HG03378 (cell line): ENCODE results near the gene PHAX.
A peak's percentile ranks its signal among the peaks of the same experiment; 100 is the strongest.
"Not testable (repeated sequence)": the region's sequence is repeated elsewhere in the genome, so short reads cannot be mapped to it uniquely, and the experiment has no call there.

ENCODE experiments used
- ATAC-seq: cut with Tn5 transposase; IDR thresholded peaks from one replicate; pipeline ENCODE4 v1.9.1; 2021; ENCODE audit warnings: mild to moderate bottlenecking, moderate library complexity; ENCODE audit not compliant: unreplicated experiment

The PHAX gene

DNA sequence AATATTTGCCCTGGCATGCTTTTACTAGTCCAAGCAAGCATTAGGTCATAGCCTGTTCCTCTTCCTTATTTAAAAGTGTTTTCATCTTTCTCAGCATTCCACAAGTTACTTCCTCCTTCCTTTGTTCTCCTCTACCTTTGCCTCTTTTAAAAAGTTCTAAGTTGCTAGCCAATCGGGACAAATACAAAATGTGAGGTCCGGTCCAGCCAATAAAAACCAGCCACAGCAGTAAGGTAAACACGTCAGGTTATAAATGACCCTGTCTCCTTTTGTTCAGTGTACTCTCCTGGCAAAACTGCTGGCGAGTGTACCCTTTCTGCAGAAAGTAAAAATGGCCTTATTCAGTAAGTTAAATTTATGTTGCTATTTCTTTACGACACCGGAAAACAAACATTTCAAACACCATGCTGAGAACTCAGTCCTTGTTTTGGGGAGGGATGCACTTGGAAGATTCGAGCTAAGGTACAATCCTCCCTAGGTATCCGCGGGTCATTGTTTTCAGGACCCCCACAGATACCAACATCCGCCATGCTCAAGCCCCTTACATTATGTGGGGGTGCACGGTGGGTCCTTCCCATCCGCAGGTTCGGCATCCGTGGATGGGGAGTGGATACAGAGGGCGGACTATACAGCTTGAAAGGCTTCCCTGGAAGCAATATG lies 646 bp upstream of the PHAX start:
- ATAC-seq, result not testable (repeated sequence)

DNA sequence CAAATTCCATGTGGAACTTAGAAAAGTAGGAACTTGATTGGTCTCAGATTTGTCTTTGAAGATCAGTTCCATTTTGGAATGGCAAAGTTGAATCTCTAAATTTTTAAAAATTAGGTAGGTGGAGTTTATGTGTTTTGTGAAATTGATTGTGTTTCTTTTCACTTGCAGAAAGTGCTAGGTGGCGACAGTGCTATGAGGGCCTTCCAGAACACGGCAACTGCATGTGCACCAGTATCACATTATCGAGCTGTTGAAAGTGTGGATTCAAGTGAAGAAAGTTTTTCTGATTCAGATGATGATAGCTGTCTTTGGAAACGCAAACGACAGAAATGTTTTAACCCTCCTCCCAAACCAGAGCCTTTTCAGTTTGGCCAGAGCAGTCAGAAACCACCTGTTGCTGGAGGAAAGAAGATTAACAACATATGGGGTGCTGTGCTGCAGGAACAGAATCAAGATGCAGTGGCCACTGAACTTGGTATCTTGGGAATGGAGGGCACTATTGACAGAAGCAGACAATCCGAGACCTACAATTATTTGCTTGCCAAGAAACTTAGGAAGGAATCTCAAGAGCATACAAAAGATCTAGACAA lies 2.8 kb downstream of the PHAX start:
- ATAC-seq, result no peak

DNA sequence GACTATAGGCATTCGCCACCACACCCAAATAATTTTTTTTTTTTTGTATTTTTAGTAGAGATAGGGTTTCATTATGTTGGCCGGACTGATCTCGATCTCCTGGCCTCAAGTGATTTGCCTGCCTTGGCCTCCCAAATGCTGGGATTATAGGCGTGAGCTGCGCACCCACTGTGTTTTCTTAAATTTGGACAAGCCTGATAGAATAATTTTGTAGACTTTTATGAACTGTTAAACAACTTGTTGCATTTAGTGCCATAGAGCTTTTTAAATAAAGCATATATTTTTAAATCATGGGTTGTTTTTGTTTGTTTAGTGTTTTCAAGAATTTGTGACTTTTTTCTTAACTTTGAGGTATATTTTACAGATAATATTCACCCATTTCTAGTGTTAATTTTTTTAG lies 4.8 kb downstream of the PHAX start:
- no peak for ATAC-seq

DNA sequence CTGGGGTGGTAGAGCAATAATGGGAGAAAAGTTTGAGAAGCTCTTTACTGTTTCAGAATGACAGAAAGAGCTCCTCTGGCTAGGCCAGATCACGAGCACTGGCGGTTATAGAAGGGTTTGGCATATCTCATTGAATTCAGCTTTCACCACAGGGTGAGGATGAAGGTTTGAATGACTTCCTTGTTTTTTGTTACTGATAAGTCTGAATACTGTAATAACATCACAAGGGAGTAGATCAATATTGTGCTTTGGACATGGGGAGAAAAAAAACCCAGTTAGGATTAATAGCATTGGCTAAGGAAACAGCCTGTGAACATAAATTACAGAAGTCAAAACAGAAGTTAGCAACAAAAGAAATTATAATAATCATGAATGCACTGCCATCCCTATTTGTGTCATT lies 9.4 kb downstream of the PHAX start:
- ATAC-seq, result no peak

DNA sequence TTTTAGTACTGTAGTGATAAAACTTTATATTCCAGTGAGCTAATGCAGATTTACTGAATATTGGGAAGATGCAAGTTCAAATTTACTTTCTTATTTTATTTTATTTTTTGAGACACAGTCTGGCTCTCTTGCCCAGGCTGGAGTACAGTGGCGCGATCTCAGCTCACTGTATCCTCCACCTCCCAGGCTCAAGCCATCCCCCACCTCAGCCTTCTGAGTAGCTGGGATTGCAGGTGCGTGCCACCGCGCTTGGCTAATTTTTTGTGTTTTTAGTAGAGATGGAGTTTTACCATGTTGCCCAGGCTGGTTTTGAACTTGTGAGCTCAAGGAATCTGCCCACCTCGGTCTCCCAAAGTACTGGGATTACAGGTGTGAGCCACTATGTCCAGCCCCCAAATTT lies 9.9 kb downstream of the PHAX start:
- no peak for ATAC-seq

DNA sequence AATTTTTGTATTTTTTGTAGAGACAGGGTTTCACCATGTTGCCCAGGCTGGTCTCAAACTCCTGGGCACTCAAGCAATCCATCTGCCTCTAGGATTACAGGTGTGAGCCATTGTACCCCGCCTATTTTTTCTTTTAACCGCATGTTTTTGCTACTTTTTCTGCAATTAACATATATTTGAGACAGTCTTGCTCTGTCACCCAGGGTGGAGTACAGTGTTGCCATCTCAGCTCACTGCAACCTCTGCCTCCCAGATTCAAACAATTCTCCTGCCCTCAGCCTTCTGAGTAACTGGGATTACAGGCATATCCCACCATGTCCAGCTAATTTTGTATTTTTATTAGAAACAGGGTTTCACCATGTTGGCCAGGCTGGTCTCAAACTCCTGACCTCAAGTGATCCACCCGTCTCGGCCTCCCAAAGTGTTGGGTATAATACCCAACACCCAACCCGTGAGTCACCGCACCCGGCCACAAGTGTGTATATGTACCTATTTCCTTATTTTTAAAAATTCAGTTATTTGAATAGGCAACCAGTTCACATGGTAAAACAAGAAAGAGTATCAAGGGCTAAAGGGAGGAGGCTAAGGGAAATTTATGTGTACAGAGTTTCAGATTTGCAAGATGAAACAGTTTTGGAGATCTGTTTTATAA lies 13.3 kb downstream of the PHAX start:
- ATAC-seq, result no peak

DNA sequence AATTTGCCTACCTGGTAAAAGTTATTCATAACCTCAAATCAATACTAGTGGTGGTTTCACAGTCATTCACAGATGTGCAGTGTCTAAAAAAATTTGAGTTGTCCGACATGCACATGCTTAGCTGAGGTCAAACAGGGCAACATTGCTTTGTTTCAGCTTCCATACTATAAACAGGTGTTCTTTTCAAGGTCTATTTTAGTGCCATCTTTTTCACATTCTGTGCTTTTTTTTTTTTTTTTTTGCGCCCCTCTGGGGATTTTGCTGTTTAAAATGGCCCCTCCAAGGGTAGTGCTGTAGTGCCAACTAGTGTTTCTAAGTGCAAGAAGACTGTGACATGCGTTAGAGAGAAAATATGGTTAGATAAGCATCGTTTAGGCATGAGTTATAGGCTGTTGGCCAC lies 14.5 kb downstream of the PHAX start:
- ATAC-seq, result peak; percentile 93

DNA sequence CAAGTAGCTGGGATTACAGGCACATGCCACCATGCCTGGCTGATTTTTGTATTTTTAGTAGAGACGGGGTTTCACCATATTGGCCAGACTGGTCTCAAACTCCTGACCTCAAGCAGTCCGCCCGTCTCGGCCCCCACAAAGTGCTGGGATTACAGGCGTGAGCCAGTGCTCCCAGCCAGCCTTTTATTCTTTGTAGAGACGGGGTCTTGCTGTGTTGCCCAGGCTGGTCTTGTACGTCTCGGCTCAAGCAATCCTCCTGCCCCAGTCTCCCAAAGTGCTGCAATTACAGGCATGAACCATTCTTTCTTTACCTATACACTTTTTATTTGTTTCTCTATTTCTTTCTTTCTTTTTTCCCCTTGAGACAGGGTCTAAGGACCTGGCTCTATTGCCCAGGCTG lies 16.9 kb downstream of the PHAX start:
- ATAC-seq, result not testable (repeated sequence)

DNA sequence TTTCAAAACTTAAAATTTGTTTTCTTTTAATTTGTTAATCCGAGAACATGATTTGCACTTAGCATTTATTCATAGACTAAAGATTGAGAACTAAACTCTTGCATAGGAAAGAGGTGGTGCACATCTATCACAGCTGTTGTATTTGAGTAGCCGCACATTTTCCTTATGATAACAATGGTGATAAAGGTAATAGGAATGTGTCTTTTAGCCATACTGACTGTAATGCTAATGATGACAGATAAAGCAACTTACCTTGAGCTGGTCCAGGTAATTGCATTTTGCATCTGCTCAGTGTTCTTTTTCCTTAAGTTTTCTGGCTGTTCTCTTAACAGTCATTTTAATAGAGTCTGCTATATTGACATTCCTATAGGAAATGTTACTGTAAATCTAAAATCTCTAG lies 19.0 kb downstream of the PHAX start:
- no peak for ATAC-seq

DNA sequence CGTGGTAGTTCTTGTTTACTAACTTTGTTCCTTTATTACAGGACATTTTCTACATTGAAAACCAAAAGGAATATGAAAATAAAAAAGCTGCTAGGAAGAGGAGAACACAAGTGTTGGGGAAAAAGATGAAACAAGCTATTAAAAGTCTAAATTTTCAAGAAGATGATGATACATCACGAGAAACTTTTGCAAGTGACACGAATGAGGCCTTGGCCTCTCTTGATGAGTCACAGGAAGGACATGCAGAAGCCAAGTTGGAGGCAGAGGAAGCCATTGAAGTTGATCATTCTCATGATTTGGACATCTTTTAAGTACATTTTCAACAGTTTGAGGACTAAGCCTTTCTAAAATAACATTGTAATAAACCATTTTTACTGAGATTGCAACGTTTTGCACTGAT lies 23.8 kb downstream of the PHAX start:
- no peak for ATAC-seq

DNA sequence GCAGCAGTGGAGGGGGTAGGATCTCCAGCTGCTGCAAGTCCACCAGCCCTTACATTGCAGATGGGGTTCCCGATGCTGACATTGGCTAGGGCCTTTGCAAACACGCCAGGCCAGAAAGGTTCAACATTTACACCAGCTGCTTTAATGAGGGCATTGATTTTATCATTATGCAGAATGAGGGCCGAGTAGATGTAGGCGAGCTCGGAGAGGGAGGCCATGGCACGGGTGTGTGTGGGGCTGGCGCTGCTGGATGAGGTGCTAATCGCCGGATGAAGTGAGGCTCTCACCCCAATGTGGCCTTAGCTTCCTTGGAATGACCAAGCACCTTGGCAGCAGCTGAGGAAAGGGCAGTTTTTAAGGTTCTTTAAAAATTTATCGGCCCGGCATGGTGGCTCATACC lies 27.4 kb downstream of the PHAX start:
- no peak for ATAC-seq

DNA sequence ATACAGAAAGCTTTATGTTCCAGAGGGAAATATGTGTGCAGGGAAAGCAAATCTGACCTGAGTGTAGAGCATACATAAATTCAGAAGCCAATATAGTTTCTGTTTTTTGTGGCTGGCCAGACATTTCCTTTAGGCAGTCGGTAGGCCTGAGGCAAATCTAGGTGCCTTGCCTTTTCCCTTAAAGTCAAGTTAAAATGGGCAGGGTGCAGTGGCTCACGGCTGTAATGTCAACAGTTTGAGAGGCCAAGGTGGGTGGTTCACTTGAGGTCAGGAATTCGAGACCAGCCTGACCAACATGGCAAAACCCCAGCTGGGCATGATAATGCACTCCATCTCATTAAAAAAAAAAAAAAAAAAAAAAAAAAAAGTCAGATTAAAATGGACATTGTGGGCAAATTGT lies 31.2 kb downstream of the PHAX start:
- ATAC-seq, result no peak

DNA sequence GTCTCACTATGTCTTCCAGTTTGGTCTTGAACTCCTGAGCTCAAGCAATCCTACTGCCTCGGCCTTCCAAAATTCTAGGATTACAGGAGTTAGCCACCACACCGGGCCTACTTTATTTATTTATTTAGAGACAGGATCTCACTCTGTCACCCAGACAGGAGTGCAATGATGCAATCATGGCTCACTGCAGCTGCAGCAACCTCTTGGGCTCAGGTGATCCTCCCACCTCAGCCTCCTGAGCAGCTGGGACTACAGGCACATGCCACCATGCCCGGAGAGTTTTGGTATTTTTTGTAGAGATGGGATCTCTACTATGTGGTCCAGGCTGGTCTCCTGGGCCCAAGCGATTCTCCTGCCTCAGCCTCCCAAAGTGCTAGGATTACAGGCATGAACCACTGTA lies 32.8 kb downstream of the PHAX start:
- ATAC-seq, result no peak

DNA sequence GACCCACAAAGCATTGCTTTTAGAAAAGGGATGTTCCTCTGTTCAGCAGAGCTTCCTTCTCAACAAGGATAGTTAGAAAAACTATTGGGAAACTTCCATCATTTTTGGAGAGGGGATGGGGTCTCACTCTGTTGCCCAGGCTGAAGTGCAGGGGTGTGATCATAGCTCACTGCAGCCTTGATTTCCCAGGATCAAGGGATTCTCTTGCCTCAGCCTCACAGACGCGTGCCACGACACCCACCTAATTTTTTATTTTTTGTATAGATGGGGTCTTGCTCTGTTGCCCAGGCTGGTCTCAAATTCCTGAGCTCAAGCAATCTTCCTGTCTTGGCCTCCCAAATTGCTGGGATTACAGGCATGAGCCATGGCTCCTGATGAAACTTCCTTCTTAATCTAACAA lies 34.8 kb downstream of the PHAX start:
- no peak for ATAC-seq

DNA sequence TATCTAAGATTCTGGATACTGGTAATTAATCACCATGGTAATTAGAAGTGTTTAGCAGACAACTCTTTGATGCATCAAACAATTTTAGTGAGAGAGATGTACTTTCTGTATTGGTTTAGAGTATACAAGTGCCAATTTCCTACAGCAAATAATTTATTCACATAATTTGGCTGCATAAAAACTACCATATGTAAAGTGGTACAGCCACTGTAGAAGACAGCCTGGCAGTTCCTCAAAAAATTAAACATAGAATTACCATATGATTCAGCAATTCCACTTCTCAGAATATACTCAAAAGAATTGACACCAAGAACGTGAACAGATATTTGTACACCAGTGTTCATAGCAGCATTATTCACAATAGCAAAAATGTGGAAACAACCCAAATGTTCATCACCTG lies 36.2 kb downstream of the PHAX start:
- ATAC-seq, result no peak

DNA sequence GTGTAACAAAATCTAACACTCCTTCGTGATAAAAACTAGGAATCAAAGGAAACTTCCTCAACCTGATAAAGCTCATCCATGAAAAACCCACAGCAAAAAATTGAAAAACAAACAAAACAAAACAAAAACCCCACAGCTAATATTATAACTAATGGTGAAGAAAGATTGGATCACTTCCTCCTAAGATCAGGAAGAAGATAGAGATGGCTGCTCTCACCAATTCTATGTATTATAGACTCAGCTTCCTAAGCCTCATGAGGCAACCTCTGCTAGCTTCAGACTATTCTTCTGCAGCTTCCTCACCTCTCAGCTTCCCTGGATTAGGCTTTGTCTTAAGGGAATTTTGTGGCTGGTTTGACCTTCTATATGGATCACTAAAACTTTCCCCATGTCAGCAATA lies 40.1 kb downstream of the PHAX start:
- ATAC-seq, result peak; percentile 9

DNA sequence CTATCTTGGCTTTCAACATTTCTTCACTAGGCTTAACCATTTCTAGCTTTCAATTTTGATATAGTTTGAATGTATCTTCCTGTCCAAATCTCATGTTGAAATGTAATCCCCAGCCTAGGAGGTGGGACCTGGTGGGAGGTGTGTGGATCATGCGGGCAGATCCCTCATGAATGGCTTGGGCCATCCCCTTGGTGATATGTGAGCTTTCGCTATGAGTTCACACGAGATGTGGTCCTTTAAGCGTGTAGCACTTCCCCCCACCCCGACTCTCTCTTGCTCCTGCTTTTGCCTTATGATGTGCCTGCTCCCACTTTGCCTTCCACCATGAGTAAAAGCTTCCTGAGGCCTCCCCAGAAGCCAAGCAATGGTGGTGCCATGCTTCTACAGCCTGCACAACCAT lies 40.6 kb downstream of the PHAX start:
- ATAC-seq, result peak; percentile 50

DNA sequence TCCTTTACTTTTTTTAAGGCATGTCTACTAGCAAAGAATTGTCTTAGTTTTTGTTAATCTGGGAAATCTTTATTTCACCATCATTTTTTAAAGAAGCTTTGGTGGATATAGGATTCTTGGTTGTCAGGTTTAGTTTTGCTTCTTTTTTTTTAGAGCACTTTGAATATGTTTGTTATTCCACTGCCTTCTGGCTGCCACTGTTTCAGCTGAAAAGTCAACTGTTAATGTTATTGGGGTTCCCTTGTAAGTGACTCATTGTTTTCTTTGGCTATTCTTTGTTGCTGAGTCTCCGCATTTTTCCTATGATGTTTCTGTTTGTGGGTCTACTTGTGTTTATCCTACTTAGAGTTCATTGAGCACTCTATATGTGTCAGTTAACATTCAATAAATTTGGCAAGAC lies 44.4 kb downstream of the PHAX start:
- ATAC-seq, result no peak

DNA sequence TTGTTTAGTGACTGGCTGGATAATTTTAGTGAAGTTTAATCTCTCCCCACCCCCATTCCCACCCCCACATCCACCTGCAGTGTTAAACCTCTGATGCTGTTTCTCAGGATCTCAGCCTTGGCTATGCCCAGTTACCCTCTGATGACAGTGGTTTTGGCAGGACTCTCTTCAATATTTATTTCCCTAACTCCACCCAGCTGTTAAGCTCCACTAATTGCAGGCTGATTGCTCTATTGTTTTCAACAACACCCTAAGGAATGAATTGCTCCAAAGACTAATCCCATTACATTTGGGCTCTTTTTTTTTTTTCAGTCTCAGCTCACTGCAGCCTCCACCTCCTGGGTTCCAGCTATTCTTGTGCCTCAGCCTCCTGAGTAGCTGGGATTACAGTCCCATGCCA lies 46.3 kb downstream of the PHAX start:
- ATAC-seq, result no peak

DNA sequence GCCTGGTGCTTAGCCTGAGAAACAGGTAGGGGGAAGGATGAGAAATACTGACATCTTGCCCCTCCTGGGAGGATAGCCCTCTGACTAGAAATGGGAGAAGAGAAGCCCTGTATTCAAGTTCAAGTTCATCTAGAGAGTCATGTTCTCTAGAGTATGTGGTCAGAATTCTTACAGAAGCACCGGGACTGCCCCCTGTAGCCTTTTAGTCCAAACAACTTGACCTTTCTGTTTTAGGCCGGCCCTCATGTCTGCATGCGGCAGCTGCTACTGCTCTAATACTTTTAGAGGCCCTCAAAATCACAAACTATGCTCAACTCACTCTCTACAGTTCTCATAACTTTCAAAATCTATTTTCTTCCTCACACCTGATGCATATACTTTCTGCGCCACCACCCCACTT lies 47.7 kb downstream of the PHAX start:
- ATAC-seq, result no peak

DNA sequence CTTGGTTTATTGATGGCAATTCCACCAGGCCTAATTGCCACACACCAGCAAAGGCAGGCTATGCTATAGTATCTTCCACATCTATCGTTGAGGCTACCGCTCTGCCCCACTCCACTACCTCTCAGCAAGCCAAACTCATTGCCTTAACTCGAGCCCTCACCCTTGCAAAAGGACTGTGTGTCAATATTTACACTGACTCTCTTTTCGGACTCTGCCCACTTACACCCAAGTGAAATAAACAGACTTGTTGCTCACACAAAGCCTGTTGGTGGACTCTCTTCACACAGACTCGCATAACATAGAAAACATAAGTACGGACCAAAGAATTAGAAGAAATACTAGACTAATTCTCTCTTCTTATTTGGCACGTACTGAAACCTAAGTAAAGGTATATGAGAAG lies 48.3 kb downstream of the PHAX start:
- not testable (repeated sequence) for ATAC-seq

DNA sequence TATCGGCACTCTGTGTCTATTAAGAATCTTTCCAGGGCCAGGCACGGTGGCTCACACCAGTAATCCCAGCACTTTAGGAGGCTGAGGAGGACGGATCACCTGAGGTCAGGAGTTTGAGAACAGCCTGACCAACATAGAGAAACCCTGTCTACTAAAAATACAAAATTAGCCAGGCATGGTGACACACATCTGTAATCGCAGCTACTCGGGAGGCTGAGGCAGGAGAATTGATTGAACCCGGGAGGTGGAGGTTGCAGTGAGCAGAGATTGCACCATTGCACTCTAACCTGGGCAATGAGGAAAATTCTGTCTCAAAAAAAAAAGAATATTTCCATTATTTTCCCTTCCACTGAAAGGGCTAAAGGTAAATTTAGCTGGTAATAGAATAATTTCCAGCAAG lies 49.0 kb downstream of the PHAX start:
- ATAC-seq, result not testable (repeated sequence)

DNA sequence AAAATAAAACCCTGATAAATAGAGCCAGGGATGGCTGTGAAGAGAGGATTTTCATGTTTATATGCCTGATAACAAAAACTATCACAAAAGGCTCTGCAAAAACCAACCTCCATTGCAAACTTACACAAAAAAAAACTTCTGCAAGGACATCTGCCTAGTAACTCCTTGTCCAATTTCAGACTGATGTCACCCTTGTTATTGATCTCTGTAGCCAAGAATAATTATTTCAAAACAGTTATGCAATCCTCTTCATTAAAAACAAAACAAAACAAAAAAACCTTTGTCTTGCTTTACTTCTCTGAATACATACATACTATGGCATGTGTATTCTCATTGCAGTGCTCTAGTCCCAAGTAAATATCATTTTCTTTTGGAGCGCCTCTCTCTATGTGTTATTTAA lies 49.7 kb downstream of the PHAX start:
- no peak for ATAC-seq
